Measurements from ENCODE around the gene CD2BP2. TPM values are rescaled to one million over a fixed set of nuclear protein-coding genes. Genes with fewer than 3 reads are reported as not detected.

The CD2BP2 gene
- total RNA-seq, 1 donor from 2014 or later: 65.1 TPM

GRCh38 chr16:30354423-30355143, 525 bp downstream of the CD2BP2 start:
- Mint-ChIP-seq H3K27me3 (ENCODE audit: unreplicated experiment) (no peaks in the 10 kb centered on the region), H3K4me1 (ENCODE audit: unreplicated experiment) (peaks cover 23% of the 10 kb centered on the region), H3K27ac (ENCODE audit: unreplicated experiment) (peak overlapping the region; percentile 100), H3K36me3 (ENCODE audit: unreplicated experiment) (peaks cover 26% of the 10 kb centered on the region), H3K4me3 (ENCODE audit: unreplicated experiment) (peak overlapping the region; percentile 91), H3K9me3 (ENCODE audit: unreplicated experiment) (no peaks in the 10 kb centered on the region)
- TF ChIP-seq CTCF (IDR thresholded peaks at IDR 0.05): no peak
- DNase-seq (ENCODE audit: extremely low spot score, unreplicated experiment): no peak

DNA sequence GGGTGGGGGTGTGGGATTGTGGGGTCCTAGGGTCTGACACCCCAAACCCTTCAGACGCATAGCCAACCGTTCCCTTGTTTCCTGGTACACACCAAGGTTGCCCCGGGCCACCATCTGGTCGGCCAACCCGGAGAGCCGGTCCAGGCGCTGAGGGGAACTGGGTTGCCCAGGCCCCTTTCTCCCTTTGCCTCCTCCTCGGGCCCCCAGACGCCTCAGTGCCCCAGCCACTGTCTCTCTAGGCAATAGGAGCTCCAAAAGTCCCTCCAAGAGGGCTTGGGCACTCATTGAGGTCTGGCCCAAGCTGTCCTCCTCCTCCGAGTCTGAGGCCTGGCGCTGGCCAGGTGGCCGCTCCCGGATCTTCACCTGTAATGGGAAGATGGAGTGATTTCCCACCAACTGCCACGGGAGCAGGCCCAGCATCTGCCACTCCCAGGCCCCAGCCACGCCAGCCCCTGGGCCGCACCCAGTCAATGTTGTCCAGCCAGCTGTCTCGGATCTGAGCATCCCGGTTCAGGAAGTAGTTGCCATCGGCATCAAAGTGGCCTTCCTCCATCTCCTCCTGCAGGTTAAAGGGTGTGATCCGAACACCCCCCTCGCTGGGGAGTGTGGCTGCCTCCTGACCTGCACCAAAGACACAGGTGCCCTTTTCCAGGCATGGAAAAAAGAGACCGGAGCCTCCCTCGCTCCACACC, 1.5 kb downstream of the CD2BP2 start:
- Mint-ChIP-seq H3K4me1 (ENCODE audit: unreplicated experiment) (peaks cover 23% of the 10 kb centered on the region), H3K27ac (ENCODE audit: unreplicated experiment) (no peak overlapping the region), H3K9me3 (ENCODE audit: unreplicated experiment) (no peaks in the 10 kb centered on the region), H3K36me3 (ENCODE audit: unreplicated experiment) (peaks cover 26% of the 10 kb centered on the region), H3K27me3 (ENCODE audit: unreplicated experiment) (no peaks in the 10 kb centered on the region), H3K4me3 (ENCODE audit: unreplicated experiment) (peak overlapping the region; percentile 91)
- no peak for DNase-seq (ENCODE audit: extremely low spot score, unreplicated experiment)
- no peak for TF ChIP-seq CTCF (IDR thresholded peaks at IDR 0.05)

- Mint-ChIP-seq H3K27ac (ENCODE audit: unreplicated experiment) (no peak overlapping the region), H3K36me3 (ENCODE audit: unreplicated experiment) (peaks cover 26% of the 10 kb centered on the region)
- peak; percentile 20 for TF ChIP-seq CTCF (IDR thresholded peaks at IDR 0.05)
Observed at GRCh38 chr16:30352488-30353401, 2.4 kb downstream of the CD2BP2 start.

DNA sequence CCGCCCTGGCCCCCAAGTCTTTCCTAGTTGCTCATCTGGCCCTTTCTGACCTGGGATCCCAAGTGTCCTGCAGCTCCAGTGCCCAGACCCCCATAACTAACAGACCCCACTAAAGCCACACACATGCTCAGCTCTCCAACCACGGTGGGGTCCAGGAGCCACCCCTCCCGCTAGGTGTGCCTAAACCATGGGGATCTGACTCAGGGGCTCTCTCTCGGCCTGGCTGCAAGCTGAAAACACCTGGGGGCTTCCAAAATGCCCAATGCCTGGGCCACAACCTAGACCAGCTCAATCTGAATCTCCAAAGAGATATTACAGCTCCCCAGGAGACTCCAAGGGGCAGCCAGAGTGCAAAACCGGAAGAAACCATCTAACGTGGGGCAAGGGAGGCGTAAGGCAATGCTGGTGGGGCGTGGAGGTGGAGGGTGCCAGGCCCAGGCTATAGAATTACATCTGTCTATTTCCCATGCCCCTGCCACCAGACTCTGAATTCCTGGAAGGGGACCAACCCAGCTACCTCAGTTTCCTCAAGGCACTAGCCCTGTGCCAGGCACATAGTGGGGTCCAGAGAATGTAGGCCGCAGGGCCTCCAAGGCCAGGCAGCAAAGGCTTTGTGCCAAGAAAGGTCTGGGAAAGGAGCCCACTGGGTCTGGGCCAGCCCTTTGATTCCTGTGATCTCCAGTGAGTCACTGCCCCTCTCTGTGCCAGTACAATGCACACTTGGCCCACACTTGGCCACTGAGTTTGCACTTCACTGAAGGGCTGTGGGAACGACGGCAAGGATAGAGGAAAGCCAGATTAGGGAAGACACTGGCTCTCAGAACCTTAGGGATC, 3.3 kb downstream of the CD2BP2 start:
- H3K4me1 Mint-ChIP-seq (ENCODE audit: unreplicated experiment): peaks cover 23% of the 10 kb centered on the region
- H3K4me3 Mint-ChIP-seq (ENCODE audit: unreplicated experiment): no peak overlapping the region
- no peaks in the 10 kb centered on the region for H3K27me3 Mint-ChIP-seq (ENCODE audit: unreplicated experiment)
- no peak for TF ChIP-seq CTCF (IDR thresholded peaks at IDR 0.05)
- DNase-seq (ENCODE audit: extremely low spot score, unreplicated experiment): no peak
- no peaks in the 10 kb centered on the region for H3K9me3 Mint-ChIP-seq (ENCODE audit: unreplicated experiment)
- no peak overlapping the region for H3K27ac Mint-ChIP-seq (ENCODE audit: unreplicated experiment)
- peaks cover 20% of the 10 kb centered on the region for H3K36me3 Mint-ChIP-seq (ENCODE audit: unreplicated experiment)

More at GRCh38 chr16:30352488-30353401, 2.4 kb downstream of the CD2BP2 start:
- DNase-seq (ENCODE audit: extremely low spot score, unreplicated experiment): no peak
- Mint-ChIP-seq H3K9me3 (ENCODE audit: unreplicated experiment) (no peaks in the 10 kb centered on the region), H3K4me3 (ENCODE audit: unreplicated experiment) (peak overlapping the region; percentile 47), H3K27me3 (ENCODE audit: unreplicated experiment) (no peaks in the 10 kb centered on the region), H3K4me1 (ENCODE audit: unreplicated experiment) (peaks cover 23% of the 10 kb centered on the region)
